MM.1S (cell line): ENCODE measurements around the gene CIPC.

ENCODE experiments used
- EZH2 ChIP-seq: fragments of 300-600 bp; sonication (generic); optimal IDR thresholded peaks from 2 replicates; pipeline ENCODE3; 2017; ENCODE audit warnings: low read depth, mild to moderate bottlenecking, antibody characterized with exemption, low read length, mixed read lengths
- EZH2phosphoT487 ChIP-seq: fragments of 300-600 bp; sonication (generic); IDR thresholded peaks from 2 replicates; pipeline ENCODE4 v1.6.1; 2018; ENCODE audit warnings: antibody characterized with exemption, low read length
- TF ChIP-seq, protein P1 (sequence below): fragments of 300-600 bp; sonication (generic); IDR thresholded peaks from 2 replicates; pipeline ENCODE4 v1.5.1; 2016; ENCODE audit warnings: antibody characterized with exemption, low read length, mixed read lengths

DNA sequence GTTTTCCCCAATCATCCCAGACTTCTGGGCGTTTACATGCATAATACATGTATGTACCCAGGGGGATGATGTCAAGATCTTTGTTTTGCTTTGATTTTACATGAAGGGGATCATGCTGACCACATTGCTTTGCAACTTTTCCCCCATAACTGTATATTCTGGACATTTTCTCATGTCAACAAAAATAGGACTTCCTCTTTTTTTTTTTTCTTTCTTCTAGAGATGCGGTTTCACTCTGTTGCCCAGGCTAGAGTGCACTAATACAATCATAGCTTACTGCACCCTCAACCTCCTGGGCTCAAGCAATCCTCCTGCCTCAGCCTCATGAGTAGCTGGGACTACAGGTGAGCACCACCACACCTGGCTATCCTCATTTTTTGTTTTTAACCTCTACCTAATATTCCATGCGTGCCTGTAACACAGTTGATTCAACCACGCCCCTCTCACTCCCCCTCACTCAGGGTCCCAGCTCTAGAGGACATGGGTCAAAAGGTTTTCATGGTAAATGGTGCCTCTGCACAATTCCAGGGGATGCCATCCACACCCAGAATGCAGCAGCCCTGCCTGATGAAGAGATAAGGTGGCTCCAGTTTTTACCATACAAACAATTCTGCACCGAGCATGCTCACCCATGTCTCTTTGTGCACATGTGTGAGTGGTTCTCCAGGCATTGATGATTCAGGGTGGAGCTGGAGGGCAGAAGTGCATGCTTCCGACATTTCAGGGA, 32.0 kb upstream of the CIPC start:
- TF ChIP-seq EZH2 (no peak), EZH2phosphoT487 (no peak)
- TF ChIP-seq, protein P1, sequence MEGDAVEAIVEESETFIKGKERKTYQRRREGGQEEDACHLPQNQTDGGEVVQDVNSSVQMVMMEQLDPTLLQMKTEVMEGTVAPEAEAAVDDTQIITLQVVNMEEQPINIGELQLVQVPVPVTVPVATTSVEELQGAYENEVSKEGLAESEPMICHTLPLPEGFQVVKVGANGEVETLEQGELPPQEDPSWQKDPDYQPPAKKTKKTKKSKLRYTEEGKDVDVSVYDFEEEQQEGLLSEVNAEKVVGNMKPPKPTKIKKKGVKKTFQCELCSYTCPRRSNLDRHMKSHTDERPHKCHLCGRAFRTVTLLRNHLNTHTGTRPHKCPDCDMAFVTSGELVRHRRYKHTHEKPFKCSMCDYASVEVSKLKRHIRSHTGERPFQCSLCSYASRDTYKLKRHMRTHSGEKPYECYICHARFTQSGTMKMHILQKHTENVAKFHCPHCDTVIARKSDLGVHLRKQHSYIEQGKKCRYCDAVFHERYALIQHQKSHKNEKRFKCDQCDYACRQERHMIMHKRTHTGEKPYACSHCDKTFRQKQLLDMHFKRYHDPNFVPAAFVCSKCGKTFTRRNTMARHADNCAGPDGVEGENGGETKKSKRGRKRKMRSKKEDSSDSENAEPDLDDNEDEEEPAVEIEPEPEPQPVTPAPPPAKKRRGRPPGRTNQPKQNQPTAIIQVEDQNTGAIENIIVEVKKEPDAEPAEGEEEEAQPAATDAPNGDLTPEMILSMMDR: no peak
